Stimulated activated CD4-positive, alpha-beta T cell treated with anti-CD3 and anti-CD28 coated beads, Interleukin-1b, Interleukin-23, amount 100 ng/mL, for 24 hours (primary cell): Measurements from ENCODE around the gene CPLX4.
A peak's percentile ranks its signal among the peaks of the same experiment; 100 is the strongest.

Experiments
- DNase-seq, 4 experiments: peaks; one replicate each; pipeline ENCODE4 v3.0.0-alpha.2; 2020; ENCODE audit warnings: low read depth in 4 of 4, low spot score in 1 of 4

CPLX4 gene, protein sequence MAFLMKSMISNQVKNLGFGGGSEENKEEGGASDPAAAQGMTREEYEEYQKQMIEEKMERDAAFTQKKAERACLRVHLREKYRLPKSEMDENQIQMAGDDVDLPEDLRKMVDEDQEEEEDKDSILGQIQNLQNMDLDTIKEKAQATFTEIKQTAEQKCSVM

DNA sequence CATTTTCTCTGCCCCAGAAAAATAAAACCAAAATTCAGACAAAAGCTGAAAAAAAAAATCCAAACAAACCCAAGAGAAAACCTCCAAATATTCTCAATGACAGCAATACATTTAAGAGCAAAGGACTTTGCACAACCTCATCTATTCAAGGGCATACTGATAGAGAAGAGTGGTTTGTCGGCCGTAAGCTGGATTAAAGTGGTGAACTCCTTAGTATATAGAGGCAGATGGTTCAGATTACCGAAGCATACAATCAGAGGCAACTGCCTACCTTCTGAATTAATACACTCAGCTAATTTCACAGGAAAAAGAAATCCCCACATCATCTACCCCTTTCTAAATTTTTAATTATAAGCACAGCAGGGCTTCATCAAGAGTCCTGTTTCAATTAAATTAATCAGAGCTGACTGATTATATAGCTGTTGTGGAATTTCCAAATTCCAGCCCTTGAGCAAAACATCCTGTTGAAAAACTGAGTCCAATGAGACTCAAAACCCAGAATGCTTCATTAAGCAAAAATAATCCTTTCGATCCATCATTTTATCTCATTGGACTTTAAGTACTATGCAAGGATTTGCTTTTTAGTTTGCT is at the start of gene CPLX4:
Gene CPLX4 (minus strand): TSS at position 190 of the 591 bp plus-strand sequence. CDS start 187 bp downstream, at position 3.
- no peak for DNase-seq

DNA sequence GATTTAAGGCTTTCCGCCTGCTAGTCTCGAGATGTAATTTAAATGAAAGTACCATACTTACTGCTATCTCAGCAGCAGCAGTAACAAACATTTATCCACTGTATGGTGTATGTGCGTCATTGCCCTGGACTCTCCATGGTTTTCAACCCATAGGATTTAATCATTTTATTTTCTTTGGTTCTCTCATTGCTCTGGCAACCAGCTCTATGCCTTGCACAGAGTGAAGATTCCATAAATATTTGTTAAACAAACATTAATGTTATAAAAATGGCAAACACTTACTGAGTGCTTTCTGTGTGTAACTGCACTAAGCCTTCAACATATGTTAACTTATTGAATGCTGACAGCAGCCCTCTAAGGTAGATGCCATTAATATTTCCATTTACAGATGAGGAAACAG is 41.9 kb upstream of the CPLX4 start:
- no peak for DNase-seq

DNA sequence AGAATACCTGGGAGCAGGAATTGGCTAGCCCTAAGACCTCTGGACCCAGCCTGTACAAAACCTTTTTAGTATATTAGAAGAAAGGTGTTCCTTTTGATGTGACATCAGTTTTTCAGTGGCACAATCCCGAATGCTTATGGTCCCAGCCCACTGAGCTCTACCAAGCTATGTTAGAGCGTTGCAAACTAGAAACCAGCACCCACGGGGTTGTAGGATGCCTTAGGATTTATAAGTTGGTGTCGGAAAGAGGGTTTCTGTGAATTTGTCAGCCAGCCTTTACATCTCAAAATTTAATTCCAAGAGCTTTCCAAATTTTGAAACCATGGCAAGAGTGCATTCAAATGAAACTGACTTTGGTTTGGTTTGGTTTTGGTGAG is 41.1 kb upstream of the CPLX4 start:
- DNase-seq: no peak

- DNase-seq: peak; percentile 90 to 95 (median 94)
These were observed 40.5 kb upstream of the CPLX4 start, which contains the start of gene LMAN1 for GRCh38 chr18:59358712-59359575. Gene LMAN1 (minus strand): TSS chr18:59359265. CDS start chr18:59359244, 21 bp downstream.

DNA sequence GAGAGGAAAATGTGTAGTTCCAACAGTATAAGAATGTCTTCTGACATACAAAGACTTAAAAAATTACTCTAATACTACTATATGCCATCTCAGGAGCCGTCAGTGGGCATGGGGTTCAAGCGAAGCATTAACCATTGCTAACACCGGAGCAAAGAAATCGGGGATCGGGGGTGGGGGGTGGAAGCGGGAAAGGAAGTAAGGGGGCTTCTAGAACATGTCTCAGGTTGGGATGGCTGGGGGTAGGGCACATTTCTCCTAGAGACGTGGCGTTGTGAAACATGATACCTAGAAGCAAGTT is 39.9 kb upstream of the CPLX4 start:
- peak in 1 of 4 experiments; percentile 3 for DNase-seq

DNA sequence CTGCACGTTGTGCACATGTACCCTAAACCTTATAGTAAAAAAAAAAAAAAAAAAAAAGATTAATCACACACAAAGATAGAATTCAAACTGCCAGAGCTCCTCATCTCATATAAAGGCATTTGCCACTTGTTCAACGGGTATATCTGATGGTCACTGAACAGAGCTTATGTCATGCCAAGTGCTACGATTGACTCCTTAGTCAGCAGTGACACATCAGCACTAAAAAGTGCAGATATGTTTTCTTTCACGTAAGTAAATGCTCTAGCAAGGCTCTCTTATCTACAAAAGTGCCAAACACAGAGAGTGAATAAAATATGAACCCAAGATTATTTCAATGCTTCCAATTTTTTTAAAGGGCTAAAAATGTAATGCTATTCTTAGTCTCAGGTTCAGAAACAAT is 39.5 kb upstream of the CPLX4 start:
- DNase-seq: no peak

DNA sequence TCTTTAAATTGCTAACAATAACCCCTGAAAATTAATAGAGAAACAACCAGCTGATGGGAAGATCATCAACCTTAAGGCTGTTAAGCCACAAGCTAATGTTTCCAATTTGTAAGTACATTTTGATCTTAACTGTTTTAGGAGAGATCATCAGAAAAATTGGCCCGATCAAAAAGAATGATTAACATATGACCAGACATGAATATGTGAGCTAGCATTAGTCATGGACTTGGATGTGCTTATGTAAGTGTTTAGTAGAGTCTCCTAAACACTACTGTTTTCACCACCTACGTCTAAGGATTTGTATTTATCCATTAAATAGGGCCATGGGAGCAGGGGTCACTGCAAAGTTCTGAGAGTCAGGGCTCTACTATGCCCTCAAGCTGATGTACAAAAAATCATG is 36.3 kb upstream of the CPLX4 start:
- DNase-seq: no peak

- no peak for DNase-seq
These were observed 34.7 kb upstream of the CPLX4 start for GRCh38 chr18:59353079-59353680.

- no peak for DNase-seq
These were observed 33.9 kb upstream of the CPLX4 start for GRCh38 chr18:59352250-59352855.

DNA sequence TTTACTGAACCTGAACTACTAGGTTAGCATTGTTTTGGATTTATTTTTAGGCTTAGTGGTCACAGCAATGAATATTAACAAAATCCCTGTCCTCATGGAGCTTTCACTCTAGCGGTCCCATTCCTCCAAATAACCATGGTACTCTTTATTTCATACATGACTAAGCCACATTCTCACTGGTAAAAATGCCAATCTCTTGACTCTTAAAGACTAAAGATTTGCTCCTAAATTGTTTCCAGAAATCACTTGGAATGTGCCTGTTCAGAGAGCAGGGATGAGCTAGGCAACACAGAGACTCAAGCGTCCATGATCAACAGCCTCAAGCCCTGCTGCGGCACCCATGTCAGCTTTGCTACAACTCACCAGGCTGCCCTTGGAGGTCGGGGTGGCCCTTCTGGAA is 27.1 kb upstream of the CPLX4 start:
- no peak for DNase-seq

DNA sequence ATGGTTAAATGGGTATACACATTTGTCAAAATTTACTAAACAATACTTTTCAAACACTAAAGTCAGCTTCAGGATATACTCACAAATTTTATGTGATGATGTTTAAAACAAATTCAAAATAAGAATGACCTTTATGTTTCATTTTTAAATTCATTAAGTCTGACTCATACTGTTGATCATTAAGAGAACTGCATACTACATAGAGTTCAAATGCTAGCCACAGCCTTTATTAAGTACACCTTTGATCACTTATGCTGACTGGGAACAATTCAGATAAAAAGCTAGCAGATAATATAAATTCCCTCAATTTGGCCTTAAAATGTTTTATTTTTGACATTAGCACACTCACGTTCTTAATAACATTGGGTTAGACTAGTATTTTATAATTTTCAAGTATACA is 26.5 kb upstream of the CPLX4 start:
- no peak for DNase-seq

DNA sequence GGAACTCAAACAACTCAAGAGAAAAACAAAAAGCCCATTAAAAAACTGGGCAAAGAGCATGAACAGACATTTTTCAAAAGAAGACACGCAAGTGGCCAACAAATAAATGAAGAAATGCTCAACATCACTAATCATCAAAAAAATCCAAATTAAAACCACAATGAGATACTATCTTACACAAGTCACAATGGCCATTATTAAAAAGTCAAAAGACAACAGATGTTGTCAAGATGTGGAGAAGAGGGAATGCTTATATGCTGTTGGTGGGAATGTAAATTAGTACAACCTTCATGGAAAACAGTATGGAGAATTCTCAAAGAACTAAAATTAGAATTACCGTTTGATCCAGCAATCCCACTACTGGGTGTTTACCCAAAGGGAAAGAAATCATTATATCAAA is 25.5 kb upstream of the CPLX4 start:
- DNase-seq: no peak

GRCh38 chr18:59340817-59341216 is 22.4 kb upstream of the CPLX4 start:
- DNase-seq: no peak

DNA sequence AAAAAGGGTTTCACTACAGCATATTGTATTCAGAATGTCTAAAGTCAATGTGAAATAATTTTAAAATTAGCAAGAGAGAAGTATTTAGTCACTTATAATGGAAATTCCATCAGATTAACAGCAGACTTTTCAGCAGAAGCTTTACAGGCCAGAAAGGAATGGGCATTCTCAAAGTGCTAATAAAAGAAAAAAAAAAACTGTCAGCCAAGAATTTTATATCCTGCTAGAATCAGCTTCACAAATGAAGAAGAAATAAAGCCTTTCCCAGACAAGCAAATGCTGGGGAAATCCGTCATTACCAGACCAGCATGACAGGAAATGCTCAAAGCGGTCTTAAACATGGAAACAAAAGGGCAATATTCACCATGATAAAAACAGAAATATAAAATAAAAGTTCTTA is 21.9 kb upstream of the CPLX4 start:
- DNase-seq: no peak

DNA sequence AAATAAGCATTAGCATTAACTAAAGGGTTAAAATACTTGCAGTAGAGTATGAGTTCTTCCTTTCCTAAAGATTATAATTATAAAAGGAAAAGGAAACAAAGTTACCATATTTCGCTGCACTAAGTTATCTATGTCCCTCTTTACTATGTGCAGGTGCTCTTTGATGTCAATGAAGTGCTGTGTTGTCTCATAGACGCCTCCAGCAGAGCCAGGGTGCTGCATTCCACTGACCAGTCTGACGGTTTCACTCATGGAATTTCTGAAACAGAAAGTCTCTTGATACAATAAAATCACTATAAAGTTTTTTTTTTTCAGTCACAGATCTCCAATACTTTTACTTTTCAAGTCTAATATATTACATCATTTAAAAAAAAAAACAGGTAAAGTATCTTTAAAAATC is 14.5 kb upstream of the CPLX4 start:
- no peak for DNase-seq

DNA sequence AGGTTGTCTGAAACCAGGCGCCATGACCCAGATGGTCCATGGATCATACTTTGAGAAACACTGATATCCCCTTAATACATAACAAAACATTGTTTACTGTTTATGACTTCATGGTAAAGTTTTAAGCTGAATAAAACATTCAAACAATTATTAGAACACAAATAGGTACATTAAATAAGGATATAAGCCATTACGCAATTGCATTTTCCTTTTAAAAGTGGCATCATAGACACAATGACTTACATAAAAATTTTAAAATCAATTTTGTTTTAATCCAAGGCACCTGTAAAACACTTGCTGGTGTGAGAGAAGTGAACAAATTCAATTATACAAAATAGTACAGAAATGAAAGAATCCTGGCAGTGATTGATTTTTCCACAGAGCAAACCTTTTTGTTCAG is 10.2 kb upstream of the CPLX4 start:
- DNase-seq: no peak

DNA sequence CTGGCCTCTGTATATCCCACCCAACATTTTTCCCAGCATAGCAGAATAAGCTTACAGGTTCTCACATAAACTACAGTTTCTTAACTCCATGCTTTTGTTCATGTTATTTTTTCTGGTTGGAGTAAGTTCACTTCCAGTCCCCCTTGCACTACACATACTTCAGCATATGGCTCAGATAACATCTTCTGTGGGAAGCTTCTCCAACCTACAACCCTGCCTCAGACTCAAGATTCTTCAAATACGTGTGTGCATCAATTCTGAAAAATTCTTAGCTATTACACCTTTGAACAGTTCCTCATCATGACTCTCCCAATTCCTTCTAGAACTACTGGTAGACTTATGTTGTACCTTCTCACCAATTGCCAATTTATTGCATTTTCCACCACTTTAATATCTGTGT is 7.5 kb upstream of the CPLX4 start:
- DNase-seq: no peak

GRCh38 chr18:59324623-59324971 is 6.1 kb upstream of the CPLX4 start:
- DNase-seq: no peak

DNA sequence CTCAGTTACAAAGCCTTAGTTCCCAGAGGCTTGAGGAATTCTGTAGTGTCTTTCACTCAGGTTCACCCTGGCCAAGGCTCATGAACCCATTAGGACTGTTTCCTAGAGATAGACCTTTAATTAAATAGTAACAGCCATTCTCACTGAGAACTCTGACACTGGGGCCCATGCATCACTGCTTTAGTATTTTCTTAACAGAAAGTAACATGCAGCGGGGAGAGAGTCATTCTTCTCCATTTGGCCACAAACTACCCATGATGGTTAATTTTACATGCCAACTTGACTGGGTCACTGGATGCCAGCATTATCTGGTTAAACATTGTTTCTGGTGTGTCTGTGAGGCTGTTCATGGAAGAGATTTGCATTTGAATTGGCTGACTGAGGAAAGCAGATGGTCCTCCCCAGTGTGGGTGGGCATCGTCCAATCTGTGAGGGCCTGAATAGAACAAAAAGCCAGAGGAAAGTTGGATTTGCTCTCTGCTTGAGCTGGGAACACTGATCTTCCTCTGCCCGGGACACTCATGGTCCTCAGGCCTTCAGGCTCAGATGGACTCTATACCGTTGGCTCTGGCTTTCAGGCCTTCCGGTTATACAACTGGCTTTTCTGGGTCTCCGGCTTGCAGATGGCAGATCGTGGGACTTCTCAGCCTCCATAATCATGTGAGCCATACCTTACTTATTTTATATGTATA is 5.6 kb upstream of the CPLX4 start:
- DNase-seq: no peak

GRCh38 chr18:59311631-59312030 is 6.8 kb downstream of the CPLX4 start:
- no peak for DNase-seq

- DNase-seq: no peak
These were observed 9.6 kb downstream of the CPLX4 start for GRCh38 chr18:59308938-59309260.
